HepG2 (cell line): Measurements from ENCODE around the gene WDCP. TPM values are rescaled to one million over a fixed set of nuclear protein-coding genes. Genes with fewer than 3 reads are reported as not detected.

Experiments
- FOXP1 ChIP-seq, 2 experiments: fragments of 450-650 bp in 1 of 2; IDR thresholded peaks; 2 replicates each; pipeline ENCODE4 v1.6.1; 2017 to 2018; ENCODE audit warnings: antibody characterized with exemption in 1 of 2
- FUBP1 ChIP-seq: sonication (generic); formaldehyde crosslinking; IDR thresholded peaks from 2 replicates; pipeline ENCODE4 v1.5.1; 2020; ENCODE audit warnings: missing genetic modification reagents, mild to moderate bottlenecking, borderline replicate concordance
- KDM6A ChIP-seq: IDR thresholded peaks from 2 replicates; pipeline ENCODE4 v1.6.1; 2016; ENCODE audit warnings: low read depth
- MATR3 ChIP-seq: sonication (generic); formaldehyde crosslinking; IDR thresholded peaks from 2 replicates; pipeline ENCODE4 v1.4.0; 2020; ENCODE audit warnings: missing genetic modification reagents
- NR1H2 ChIP-seq: sonication (generic); formaldehyde crosslinking; IDR thresholded peaks from 2 replicates; pipeline ENCODE4 v1.8.1; 2022; ENCODE audit warnings: low read depth, missing genetic modification reagents, borderline replicate concordance
- NR2F6 ChIP-seq, 2 experiments: IDR thresholded peaks; 2 replicates each; pipeline ENCODE4 v1.6.1; 2016; ENCODE audit warnings: antibody characterized with exemption in 1 of 2, mild to moderate bottlenecking in 1 of 2
- PTBP1 ChIP-seq: fragments of 200-400 bp; formaldehyde crosslinking; IDR thresholded peaks from 2 replicates; pipeline ENCODE4 v1.6.1; 2018; ENCODE audit warnings: low read length, low read depth; ENCODE audit not compliant: poor library complexity, severe bottlenecking
- SIN3B ChIP-seq: fragments of 150-350 bp; IDR thresholded peaks from 2 replicates; pipeline ENCODE4 v1.6.1; 2014; ENCODE audit warnings: low read length
- SNAI1 ChIP-seq: sonication (generic); formaldehyde crosslinking; IDR thresholded peaks from 2 replicates; pipeline ENCODE4 v1.5.0; 2020; ENCODE audit warnings: mild to moderate bottlenecking, missing genetic modification reagents, borderline replicate concordance
- ZNF205 ChIP-seq: IDR thresholded peaks from 2 replicates; pipeline ENCODE4 v1.6.1; 2018; ENCODE audit warnings: missing biosample characterization, missing genetic modification reagents
- ZNF280D ChIP-seq: sonication (generic); formaldehyde crosslinking; IDR thresholded peaks from 2 replicates; pipeline ENCODE4 v1.5.1; 2020; ENCODE audit warnings: mild to moderate bottlenecking, missing genetic modification reagents
- ZNF724P ChIP-seq: sonication (generic); formaldehyde crosslinking; IDR thresholded peaks from 2 replicates; pipeline ENCODE4 v1.8.0; 2022; ENCODE audit warnings: missing genetic modification reagents, borderline replicate concordance
- ZNF766 ChIP-seq: sonication (generic); formaldehyde crosslinking; IDR thresholded peaks from 2 replicates; pipeline ENCODE4 v1.5.0; 2020; ENCODE audit warnings: missing genetic modification reagents, borderline replicate concordance
- polyA plus RNA-seq, 8 experiments: library from polyadenylated mRNA; depleted of rRNA in 3 of 8; stranded (reverse) in 7 of 8; unstranded in 1 of 8; fragments of >200 nt; fragmentation: Illumina TruSeq in 4 of 8; extraction: Trizol in 4 of 8; gene quantifications; 2 replicates each; pipeline versions ENCODE4 v1.2.1 to v1.2.3, GENCODE V29; 2011 to 2016; ENCODE audit warnings: low read depth in 4 of 8, missing spikeins in 1 of 8, mixed read lengths in 1 of 8; ENCODE audit not compliant: insufficient read depth in 1 of 8
- total RNA-seq, 5 experiments: library from RNA; depleted of rRNA; stranded (reverse); fragments of >200 nt; fragmentation: Illumina TruSeq; extraction: Trizol; gene quantifications; 2 replicates each; pipeline ENCODE4 v1.2.3, GENCODE V29; 2016; ENCODE audit warnings: low read depth in 1 of 5
- TF ChIP-seq, protein P1 (sequence below): sonication (generic); formaldehyde crosslinking; IDR thresholded peaks from 2 replicates; pipeline ENCODE4 v1.4.0; 2020; ENCODE audit warnings: missing genetic modification reagents, borderline replicate concordance
- TF ChIP-seq, protein P2 (sequence below): IDR thresholded peaks from 2 replicates; pipeline ENCODE4 v1.6.1; 2016; ENCODE audit warnings: missing biosample characterization, missing genetic modification reagents, low read depth

Gene WDCP
- total and polyA plus RNA-seq, 2 of the 13 experiments (the other 11 are each of a cell fraction or from before 2014, with no cell fraction given): 17.4 to 22.6 TPM

DNA sequence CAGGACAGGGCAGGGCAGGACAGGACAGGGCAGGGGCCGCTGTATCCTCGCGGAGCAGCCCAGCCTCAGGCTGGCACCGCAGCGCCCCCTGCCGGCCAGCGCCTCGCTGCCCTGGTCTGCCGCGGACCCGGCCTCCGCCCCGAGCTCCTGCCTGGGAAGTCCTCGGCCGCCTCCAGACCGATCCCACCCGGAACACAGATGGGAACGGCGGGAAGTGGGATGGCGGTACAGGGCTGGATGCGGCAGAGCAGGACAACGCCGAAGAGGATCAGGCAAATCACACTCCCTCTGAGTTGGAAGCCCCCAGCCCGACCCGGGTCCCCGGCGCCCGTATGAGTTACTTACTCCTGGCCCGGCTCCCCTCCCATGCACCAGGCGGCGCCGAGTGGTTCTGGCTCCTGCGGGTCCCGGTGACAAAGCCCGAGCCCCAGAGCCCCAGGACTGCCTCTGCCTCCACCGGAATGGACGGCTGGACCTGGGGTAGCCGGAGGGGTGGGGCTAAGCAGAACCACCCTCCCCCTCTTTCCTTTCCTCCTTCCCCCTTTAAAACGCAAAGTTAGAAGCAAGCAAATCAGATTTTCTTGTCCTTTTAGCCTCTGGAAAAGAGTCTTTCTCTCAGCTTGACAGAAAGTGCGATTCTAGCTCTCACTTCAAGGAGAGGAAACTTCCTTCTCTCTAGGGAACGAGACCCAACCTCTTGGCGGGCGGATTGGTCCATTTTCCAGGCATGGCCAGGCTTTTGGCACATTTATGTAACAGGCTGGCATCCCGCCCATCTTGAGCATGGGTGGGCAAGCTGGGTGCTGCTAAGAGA lies 37.4 kb upstream of the WDCP start, which contains the start of gene TP53I3 (continued):
- TF ChIP-seq SNAI1 (CRISPR knock-in tag): no peak
- TF ChIP-seq KDM6A (CRISPR knock-in tag): no peak
- TF ChIP-seq, protein P1, sequence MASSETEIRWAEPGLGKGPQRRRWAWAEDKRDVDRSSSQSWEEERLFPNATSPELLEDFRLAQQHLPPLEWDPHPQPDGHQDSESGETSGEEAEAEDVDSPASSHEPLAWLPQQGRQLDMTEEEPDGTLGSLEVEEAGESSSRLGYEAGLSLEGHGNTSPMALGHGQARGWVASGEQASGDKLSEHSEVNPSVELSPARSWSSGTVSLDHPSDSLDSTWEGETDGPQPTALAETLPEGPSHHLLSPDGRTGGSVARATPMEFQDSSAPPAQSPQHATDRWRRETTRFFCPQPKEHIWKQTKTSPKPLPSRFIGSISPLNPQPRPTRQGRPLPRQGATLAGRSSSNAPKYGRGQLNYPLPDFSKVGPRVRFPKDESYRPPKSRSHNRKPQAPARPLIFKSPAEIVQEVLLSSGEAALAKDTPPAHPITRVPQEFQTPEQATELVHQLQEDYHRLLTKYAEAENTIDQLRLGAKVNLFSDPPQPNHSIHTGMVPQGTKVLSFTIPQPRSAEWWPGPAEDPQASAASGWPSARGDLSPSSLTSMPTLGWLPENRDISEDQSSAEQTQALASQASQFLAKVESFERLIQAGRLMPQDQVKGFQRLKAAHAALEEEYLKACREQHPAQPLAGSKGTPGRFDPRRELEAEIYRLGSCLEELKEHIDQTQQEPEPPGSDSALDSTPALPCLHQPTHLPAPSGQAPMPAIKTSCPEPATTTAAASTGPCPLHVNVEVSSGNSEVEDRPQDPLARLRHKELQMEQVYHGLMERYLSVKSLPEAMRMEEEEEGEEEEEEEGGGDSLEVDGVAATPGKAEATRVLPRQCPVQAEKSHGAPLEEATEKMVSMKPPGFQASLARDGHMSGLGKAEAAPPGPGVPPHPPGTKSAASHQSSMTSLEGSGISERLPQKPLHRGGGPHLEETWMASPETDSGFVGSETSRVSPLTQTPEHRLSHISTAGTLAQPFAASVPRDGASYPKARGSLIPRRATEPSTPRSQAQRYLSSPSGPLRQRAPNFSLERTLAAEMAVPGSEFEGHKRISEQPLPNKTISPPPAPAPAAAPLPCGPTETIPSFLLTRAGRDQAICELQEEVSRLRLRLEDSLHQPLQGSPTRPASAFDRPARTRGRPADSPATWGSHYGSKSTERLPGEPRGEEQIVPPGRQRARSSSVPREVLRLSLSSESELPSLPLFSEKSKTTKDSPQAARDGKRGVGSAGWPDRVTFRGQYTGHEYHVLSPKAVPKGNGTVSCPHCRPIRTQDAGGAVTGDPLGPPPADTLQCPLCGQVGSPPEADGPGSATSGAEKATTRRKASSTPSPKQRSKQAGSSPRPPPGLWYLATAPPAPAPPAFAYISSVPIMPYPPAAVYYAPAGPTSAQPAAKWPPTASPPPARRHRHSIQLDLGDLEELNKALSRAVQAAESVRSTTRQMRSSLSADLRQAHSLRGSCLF (CRISPR knock-in tag): no peak
- TF ChIP-seq, protein P2, sequence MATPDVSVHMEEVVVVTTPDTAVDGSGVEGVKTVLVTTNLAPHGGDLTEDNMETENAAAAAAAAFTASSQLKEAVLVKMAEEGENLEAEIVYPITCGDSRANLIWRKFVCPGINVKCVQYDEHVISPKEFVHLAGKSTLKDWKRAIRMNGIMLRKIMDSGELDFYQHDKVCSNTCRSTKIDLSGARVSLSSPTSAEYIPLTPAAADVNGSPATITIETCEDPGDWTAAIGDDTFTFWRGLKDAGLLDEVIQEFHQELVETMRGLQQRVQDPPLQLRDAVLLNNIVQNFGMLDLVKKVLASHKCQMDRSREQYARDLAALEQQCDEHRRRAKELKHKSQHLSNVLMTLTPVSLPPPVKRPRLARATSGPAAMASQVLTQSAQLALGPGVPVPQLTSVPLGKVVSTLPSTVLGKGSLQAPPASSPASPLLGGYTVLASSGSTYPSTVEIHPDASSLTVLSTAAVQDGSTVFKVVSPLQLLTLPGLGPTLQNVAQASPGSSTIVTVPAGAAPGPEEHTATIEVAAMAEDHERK (CRISPR knock-in tag): no peak
- TF ChIP-seq NR1H2 (CRISPR knock-in tag): peak; percentile 93
- no peak for TF ChIP-seq FUBP1
- peak; percentile 31; the same call in 1 of the 2 replicates for TF ChIP-seq ZNF724P (CRISPR knock-in tag)
- TF ChIP-seq ZNF766 (CRISPR knock-in tag): no peak
- TF ChIP-seq PTBP1: peak; percentile 76
- TF ChIP-seq NR2F6 (IDR thresholded peaks at IDR 0.05): no peak
- TF ChIP-seq NR2F6 (CRISPR knock-in tag; IDR thresholded peaks at IDR 0.05): peak; percentile 37; the same call in 1 of the 2 replicates
- TF ChIP-seq FOXP1 (IDR thresholded peaks at IDR 0.05): no peak
- no peak for TF ChIP-seq FOXP1 (CRISPR knock-in tag; IDR thresholded peaks at IDR 0.05)
- TF ChIP-seq ZNF205 (CRISPR knock-in tag): peak; percentile 63
- TF ChIP-seq ZNF280D (CRISPR knock-in tag): no peak; the same call in 1 of the 2 replicates
- TF ChIP-seq MATR3: no peak
- 0 out of 2 replicates have a peak, but pooled peaks have one; percentile 31 for TF ChIP-seq SIN3B
